Nasal cavity respiratory epithelium epithelial cell of viscerocranial mucosa (primary cell): ENCODE data around the gene S100A9. TPM values are rescaled to one million over a fixed set of nuclear protein-coding genes. Genes with fewer than 3 reads are reported as not detected.

Source experiments
- total RNA-seq: library from RNA; depleted of rRNA; stranded (reverse); fragments of >200 nt; gene quantifications from 2 replicates; pipeline ENCODE4 v1.2.3, GENCODE V29; 2014

The S100A9 gene
- 1,477 and 2,600 TPM in 2 replicates for total RNA-seq

DNA sequence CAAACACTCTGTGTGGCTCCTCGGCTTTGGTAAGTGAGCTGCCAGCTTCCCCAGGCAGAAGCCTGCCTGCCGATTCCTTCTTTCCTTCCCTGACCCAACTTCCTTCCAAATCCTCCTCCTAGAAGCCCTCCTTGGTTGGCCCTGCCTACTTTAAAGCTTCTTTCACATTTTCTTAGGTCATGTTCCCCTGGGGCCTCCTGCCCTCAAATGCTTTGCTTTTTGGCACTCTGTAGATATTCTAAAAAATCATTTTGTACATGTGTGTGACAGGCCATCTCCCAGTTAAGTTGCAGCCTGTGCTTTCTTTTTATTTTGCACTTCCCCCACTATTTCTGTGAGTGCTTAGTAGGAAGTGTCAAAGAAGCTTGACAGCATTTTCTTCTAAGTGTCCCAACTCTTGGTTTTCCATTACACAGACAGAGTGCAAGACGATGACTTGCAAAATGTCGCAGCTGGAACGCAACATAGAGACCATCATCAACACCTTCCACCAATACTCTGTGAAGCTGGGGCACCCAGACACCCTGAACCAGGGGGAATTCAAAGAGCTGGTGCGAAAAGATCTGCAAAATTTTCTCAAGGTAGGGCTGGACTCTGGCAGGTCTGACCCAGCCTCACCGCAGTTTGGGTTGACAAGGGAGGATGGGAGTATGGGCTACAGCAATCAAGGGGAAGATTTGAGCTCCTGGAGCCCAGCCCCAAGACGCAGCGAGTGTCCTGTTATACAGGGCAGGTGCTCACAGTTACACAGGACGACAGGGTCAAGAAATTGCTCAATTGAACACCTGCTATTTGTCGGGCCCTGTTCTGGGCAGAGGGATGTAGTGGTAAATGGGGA, at the start of gene S100A9:
Gene S100A9 (plus strand): TSS at position 2 of the 838 bp plus-strand sequence. CDS start 430 bp downstream, at position 432.

DNA sequence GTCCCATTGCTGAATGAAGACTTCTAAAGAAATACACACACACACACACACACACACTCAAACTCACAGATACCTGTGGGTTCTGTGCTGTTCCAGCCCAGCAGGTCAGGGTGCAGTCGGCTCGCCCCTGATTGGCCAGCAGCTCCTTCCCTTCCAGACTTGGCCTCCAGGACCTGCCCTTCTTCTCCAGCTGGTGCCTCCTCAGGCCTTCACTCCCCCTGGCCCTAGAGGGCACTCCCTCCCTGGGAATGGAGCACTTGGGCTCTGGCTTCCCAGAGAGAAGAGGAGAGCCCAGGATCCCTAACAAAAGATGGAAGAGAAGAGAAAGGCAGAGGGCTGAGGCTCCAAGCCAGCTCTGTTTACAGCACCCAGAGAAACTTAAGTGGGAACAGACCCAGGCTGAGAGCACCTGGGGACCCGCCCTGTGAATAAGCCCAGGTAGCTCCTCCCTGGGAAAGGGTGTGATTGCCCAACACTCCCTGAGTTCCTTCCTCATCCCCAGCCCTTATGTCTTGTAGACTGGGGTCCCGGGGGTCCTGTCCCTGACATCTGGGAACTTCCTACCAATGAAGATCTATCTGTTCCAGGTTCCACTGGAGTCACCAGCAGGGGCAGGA, 45.0 kb upstream of the S100A9 start, which contains the start of gene PGLYRP3:
Gene PGLYRP3 (minus strand): TSS at position 383 of the 617 bp plus-strand sequence. CDS start 2,287 bp downstream, outside the sequence.

DNA sequence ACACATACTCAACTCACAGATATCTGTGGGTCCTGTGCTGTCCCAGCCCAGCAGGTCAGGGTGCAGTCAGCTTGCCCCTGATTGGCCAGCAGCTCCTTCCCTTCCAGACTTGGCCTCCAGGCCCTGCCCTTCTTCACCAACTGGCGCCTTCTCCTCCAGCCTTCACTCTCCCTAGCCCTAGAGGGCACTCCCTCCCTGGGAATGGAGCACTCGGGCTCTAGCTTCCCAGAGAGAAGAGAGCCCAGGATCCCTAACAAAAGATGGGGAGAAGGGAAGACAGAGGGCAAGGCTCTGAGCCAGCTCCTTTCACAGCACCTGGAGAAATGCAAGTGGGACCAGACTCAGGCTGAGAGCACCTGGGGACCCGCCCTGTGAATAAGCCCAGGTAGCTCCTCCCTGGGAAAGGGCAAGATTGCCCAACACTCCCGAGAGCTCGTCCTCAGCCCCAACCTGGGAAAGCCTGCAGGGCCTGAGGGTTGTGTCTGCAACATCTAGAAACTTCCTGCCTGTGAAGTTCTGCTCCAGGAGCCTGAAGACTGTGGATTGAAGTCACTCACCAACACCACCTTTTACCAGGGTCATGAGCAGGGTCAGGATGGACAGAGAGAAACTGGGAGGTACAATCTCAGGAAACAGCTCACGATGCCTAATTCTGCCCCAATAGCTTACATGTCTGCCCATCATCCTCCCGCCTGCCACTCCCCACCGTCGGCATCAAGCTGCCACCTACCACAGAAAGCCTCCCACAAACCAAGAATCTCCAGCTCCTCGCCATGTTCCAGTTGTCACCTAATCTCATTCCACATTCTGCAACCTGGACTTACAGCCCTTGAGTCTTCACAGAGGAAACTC, 8.9 kb upstream of the S100A9 start, which contains the start of gene PGLYRP4:
Gene PGLYRP4 (minus strand): TSS at position 331 of the 852 bp plus-strand sequence. CDS start 909 bp downstream, outside the sequence.

DNA sequence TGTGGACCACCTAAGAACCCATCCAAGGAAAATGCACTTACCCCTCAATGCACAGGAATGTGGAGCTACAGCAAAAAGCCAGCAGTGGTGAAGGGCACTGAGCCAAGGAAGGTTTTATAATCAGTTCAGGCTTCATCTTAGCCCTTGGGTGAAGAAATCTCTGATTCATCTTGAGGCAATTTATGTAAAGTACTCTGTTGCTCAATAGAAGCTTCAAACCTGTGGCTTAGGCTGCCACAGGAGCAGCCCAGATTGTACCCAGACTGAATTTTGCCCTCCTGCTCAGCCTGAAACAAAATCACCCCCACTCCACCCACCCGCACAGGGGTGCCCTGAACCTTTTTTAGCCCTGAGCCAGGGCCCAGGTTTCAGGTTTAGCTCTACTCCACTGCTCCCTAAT, 17.9 kb downstream of the S100A9 start, which contains the start of gene S100A12:
Gene S100A12 (minus strand): TSS at position 111 of the 400 bp plus-strand sequence. CDS start 1,029 bp downstream, outside the sequence.

GRCh38 chr1:153390938-153391710, 33.5 kb downstream of the S100A9 start, which contains the start of gene S100A8:
TSS of gene S100A8 (minus strand) at chr1:153391073. CDS start at chr1:153390535, 538 bp downstream.

Other genes starting within 250 kb of the S100A9 start
- gene SPRR2F, start 244.3 kb upstream of the S100A9 start, total RNA-seq = not detected in 2 replicates
- gene SPRR2G, start 207.0 kb upstream of the S100A9 start, total RNA-seq = 2.1 TPM in 1 of 2 replicates, not detected in the other
- not detected in 2 replicates for gene LELP1, start 154.4 kb upstream of the S100A9 start, total RNA-seq
- 2.1 TPM in 1 of 2 replicates, not detected in the other for gene PRR9, start 140.3 kb upstream of the S100A9 start, total RNA-seq
- gene LORICRIN, start 98.2 kb upstream of the S100A9 start, total RNA-seq = not detected in 2 replicates
- 2.4 and 4.7 TPM in 2 replicates for gene PGLYRP3, start 44.9 kb upstream of the S100A9 start, total RNA-seq
- gene PGLYRP4, start 9.0 kb upstream of the S100A9 start, total RNA-seq = 4.0 and 7.9 TPM in 2 replicates
- 1.5 and 3.4 TPM in 2 replicates for gene S100A12, start 17.8 kb downstream of the S100A9 start, total RNA-seq
- 238 and 331 TPM in 2 replicates for gene S100A8, start 33.2 kb downstream of the S100A9 start, total RNA-seq
- under 0.01 TPM in 1 of 2 replicates, not detected in the other for gene S100A7A, start 58.7 kb downstream of the S100A9 start, total RNA-seq
- 0.64 and 2.1 TPM in 2 replicates for gene S100A7, start 102.8 kb downstream of the S100A9 start, total RNA-seq
- gene S100A6, start 178.1 kb downstream of the S100A9 start, total RNA-seq = 257 and 1,880 TPM in 2 replicates
- gene S100A5, start 183.1 kb downstream of the S100A9 start, total RNA-seq = not detected in 2 replicates
- 5.5 TPM in 2 replicates for gene S100A4, start 188.0 kb downstream of the S100A9 start, total RNA-seq
- 2.1 and 2.3 TPM in 2 replicates for gene S100A3, start 191.4 kb downstream of the S100A9 start, total RNA-seq
- 666 and 777 TPM in 2 replicates for gene S100A2, start 208.0 kb downstream of the S100A9 start, total RNA-seq